Tibial nerve (tissue), 4 donors: ENCODE results near the gene KRT86.

Experiments used
- EP300 ChIP-seq, 2 donors: sonication (generic); formaldehyde crosslinking; IDR thresholded peaks; one replicate each; pipeline ENCODE4 v1.6.1; 2017; ENCODE audit warnings: antibody characterized with exemption in 2 of 2, mild to moderate bottlenecking in 1 of 2
- POLR2A ChIP-seq, 2 donors: fragments of 450-650 bp; IDR thresholded peaks; one replicate each; pipeline ENCODE4 v1.6.1; 2017; ENCODE audit warnings: antibody characterized with exemption in 2 of 2, mild to moderate bottlenecking in 2 of 2, moderate library complexity in 2 of 2
- TF ChIP-seq, protein P1 (sequence below), 5 experiments: fragments of 200-600 bp in 3 of 5; fragments of 450-650 bp in 2 of 5; sonication (generic) in 3 of 5; IDR thresholded peaks; one replicate each; pipeline ENCODE4 v1.5.1; 2016 to 2019; ENCODE audit warnings: antibody characterized with exemption in 5 of 5, mild to moderate bottlenecking in 3 of 5, moderate library complexity in 2 of 5

GRCh38 chr12:52347016-52347415 is 72.6 kb downstream of the KRT86 start:
- TF ChIP-seq POLR2A (IDR thresholded peaks at IDR 0.05) (no peak), EP300 (IDR thresholded peaks at IDR 0.05) (no peak)
- TF ChIP-seq, protein P1, sequence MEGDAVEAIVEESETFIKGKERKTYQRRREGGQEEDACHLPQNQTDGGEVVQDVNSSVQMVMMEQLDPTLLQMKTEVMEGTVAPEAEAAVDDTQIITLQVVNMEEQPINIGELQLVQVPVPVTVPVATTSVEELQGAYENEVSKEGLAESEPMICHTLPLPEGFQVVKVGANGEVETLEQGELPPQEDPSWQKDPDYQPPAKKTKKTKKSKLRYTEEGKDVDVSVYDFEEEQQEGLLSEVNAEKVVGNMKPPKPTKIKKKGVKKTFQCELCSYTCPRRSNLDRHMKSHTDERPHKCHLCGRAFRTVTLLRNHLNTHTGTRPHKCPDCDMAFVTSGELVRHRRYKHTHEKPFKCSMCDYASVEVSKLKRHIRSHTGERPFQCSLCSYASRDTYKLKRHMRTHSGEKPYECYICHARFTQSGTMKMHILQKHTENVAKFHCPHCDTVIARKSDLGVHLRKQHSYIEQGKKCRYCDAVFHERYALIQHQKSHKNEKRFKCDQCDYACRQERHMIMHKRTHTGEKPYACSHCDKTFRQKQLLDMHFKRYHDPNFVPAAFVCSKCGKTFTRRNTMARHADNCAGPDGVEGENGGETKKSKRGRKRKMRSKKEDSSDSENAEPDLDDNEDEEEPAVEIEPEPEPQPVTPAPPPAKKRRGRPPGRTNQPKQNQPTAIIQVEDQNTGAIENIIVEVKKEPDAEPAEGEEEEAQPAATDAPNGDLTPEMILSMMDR (IDR thresholded peaks at IDR 0.05): no peak
